ENCODE results near the gene SEC23B. TPM values are rescaled to one million over a fixed set of nuclear protein-coding genes. Genes with fewer than 3 reads are reported as not detected.

Gene SEC23B
- total RNA-seq, 1 experiment from 2014 or later: 67.1 TPM

GRCh38 chr20:18587665-18588573 is 80.2 kb downstream of the SEC23B start, which contains the start of gene DTD1:
Gene DTD1 (plus strand): TSS chr20:18588054. CDS start chr20:18588073, 19 bp downstream.
- Mint-ChIP-seq H3K4me3 (peak within 1 kb of the TSS; percentile 83), H3K27ac (peak within 1 kb of the TSS; percentile 78), H3K9me3 (peaks cover 4% of the 10 kb centered on the region), H3K27me3 (ENCODE audit: low read depth) (peaks cover 3% of the 10 kb centered on the region; the same call in 1 of the 2 replicates), H3K36me3 (no peaks in the 10 kb centered on the region; the same call in 1 of the 2 replicates), H3K4me1 (peaks cover 41% of the 10 kb centered on the region)
- ChIA-PET CTCF (interaction anchor here (1.0 kb wide), 2 partner anchors 11 to 16 kb away, joined by 3 read pairs; no protein-coding TSS in a partner anchor), POLR2A (interaction anchor here (1.0 to 1.5 kb wide), 2 partner anchors 21 to 80 kb away, joined by 3 to 6 read pairs; partner anchors contain the start of genes SEC23B and SMIM26)
- DNase-seq (ENCODE audit: low spot score) (peak; percentile 95), ATAC-seq (peak; percentile 90)
- TF ChIP-seq HMGA2 (CRISPR knock-in tag; IDR thresholded peaks at IDR 0.05) (no peak), SMAD4 (CRISPR knock-in tag; IDR thresholded peaks at IDR 0.05) (no peak), ZNF232 (CRISPR knock-in tag; IDR thresholded peaks at IDR 0.05) (no peak), ZNF532 (CRISPR knock-in tag; IDR thresholded peaks at IDR 0.05; ENCODE audit: borderline replicate concordance) (no peak), ATF1 (CRISPR knock-in tag; IDR thresholded peaks at IDR 0.05) (no peak), GRHL2 (CRISPR knock-in tag; IDR thresholded peaks at IDR 0.05; ENCODE audit: insufficient replicate concordance, severe bottlenecking) (no peak), STAT6 (CRISPR knock-in tag; conservative IDR thresholded peaks at IDR 0.05; ENCODE audit: low read depth) (no peak), USF2 (CRISPR knock-in tag; IDR thresholded peaks at IDR 0.05) (peak; percentile 48; the same call in 1 of the 2 replicates), ZNF263 (CRISPR knock-in tag; IDR thresholded peaks at IDR 0.05; ENCODE audit: low read depth) (no peak), NR3C1 (CRISPR knock-in tag; conservative IDR thresholded peaks at IDR 0.05; ENCODE audit: low read depth) (no peak), ZBTB21 (CRISPR knock-in tag; IDR thresholded peaks at IDR 0.05; ENCODE audit: borderline replicate concordance) (no peak), ZNF416 (CRISPR knock-in tag; IDR thresholded peaks at IDR 0.05) (0 out of 2 replicates have a peak, but pooled peaks have one; percentile 50), ATF2 (CRISPR knock-in tag; IDR thresholded peaks at IDR 0.05; ENCODE audit: borderline replicate concordance, low read depth) (no peak), ZNF671 (CRISPR knock-in tag; IDR thresholded peaks at IDR 0.05) (no peak), USF1 (CRISPR knock-in tag; IDR thresholded peaks at IDR 0.05) (0 out of 2 replicates have a peak, but pooled peaks have one; percentile 25), ZNF396 (CRISPR knock-in tag; IDR thresholded peaks at IDR 0.05; ENCODE audit: borderline replicate concordance) (no peak), SOX15 (CRISPR knock-in tag; IDR thresholded peaks at IDR 0.05) (no peak)
- TF ChIP-seq, protein P1, sequence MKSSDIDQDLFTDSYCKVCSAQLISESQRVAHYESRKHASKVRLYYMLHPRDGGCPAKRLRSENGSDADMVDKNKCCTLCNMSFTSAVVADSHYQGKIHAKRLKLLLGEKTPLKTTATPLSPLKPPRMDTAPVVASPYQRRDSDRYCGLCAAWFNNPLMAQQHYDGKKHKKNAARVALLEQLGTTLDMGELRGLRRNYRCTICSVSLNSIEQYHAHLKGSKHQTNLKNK (CRISPR knock-in tag; IDR thresholded peaks at IDR 0.05): no peak
- TF ChIP-seq, protein P2, sequence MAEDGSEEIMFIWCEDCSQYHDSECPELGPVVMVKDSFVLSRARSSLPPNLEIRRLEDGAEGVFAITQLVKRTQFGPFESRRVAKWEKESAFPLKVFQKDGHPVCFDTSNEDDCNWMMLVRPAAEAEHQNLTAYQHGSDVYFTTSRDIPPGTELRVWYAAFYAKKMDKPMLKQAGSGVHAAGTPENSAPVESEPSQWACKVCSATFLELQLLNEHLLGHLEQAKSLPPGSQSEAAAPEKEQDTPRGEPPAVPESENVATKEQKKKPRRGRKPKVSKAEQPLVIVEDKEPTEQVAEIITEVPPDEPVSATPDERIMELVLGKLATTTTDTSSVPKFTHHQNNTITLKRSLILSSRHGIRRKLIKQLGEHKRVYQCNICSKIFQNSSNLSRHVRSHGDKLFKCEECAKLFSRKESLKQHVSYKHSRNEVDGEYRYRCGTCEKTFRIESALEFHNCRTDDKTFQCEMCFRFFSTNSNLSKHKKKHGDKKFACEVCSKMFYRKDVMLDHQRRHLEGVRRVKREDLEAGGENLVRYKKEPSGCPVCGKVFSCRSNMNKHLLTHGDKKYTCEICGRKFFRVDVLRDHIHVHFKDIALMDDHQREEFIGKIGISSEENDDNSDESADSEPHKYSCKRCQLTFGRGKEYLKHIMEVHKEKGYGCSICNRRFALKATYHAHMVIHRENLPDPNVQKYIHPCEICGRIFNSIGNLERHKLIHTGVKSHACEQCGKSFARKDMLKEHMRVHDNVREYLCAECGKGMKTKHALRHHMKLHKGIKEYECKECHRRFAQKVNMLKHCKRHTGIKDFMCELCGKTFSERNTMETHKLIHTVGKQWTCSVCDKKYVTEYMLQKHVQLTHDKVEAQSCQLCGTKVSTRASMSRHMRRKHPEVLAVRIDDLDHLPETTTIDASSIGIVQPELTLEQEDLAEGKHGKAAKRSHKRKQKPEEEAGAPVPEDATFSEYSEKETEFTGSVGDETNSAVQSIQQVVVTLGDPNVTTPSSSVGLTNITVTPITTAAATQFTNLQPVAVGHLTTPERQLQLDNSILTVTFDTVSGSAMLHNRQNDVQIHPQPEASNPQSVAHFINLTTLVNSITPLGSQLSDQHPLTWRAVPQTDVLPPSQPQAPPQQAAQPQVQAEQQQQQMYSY (CRISPR knock-in tag; IDR thresholded peaks at IDR 0.05): no peak
- TF ChIP-seq, protein P3, sequence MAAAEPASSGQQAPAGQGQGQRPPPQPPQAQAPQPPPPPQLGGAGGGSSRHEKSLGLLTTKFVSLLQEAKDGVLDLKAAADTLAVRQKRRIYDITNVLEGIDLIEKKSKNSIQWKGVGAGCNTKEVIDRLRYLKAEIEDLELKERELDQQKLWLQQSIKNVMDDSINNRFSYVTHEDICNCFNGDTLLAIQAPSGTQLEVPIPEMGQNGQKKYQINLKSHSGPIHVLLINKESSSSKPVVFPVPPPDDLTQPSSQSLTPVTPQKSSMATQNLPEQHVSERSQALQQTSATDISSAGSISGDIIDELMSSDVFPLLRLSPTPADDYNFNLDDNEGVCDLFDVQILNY (CRISPR knock-in tag; IDR thresholded peaks at IDR 0.05): no peak

All from WTC11 (cell line).